Left lung (tissue), 10 donors: Measurements from ENCODE around the gene LRP5. TPM values are rescaled to one million over a fixed set of nuclear protein-coding genes. Genes with fewer than 3 reads are reported as not detected.

Experiments
- ATAC-seq: fragments of 200-7000 bp; cut with Tn5 transposase; one replicate; pipeline ENCODE4 v1.9.1; 2020; ENCODE audit warnings: moderate library complexity
- DNase-seq, 4 donors: peaks; one replicate each; pipeline ENCODE4 v3.0.0-alpha.2; 2013 to 2020
- H3K27ac ChIP-seq, 2 donors: fragments of 200-600 bp; sonication (generic) in 1 of 2; one replicate each; pipeline versions ENCODE4 v1.5.0 to v1.8.0; 2020 to 2021
- H3K27me3 ChIP-seq, 2 donors: fragments of 200-600 bp; sonication (generic) in 1 of 2; one replicate each; pipeline versions ENCODE4 v1.5.0 to v1.8.0; 2020 to 2021
- H3K36me3 ChIP-seq, 2 donors: fragments of 200-600 bp; sonication (generic) in 1 of 2; one replicate each; pipeline versions ENCODE4 v1.5.0 to v1.8.0; 2020 to 2021
- H3K4me1 ChIP-seq, 2 donors: fragments of 200-600 bp; one replicate each; pipeline ENCODE4 v1.8.0; 2021
- H3K4me3 ChIP-seq, 2 donors: fragments of 200-600 bp; sonication (generic) in 1 of 2; one replicate each; pipeline versions ENCODE4 v1.5.0 to v1.8.0; 2020 to 2021; ENCODE audit warnings: mild to moderate bottlenecking in 1 of 2
- H3K9me3 ChIP-seq, 2 donors: fragments of 200-600 bp; sonication (generic) in 1 of 2; one replicate each; pipeline versions ENCODE4 v1.5.0 to v1.8.0; 2020 to 2021
- CTCF ChIP-seq, 2 donors: fragments of 200-600 bp; sonication (generic) in 1 of 2; IDR thresholded peaks; one replicate each; pipeline versions ENCODE4 v1.5.0 to v1.8.0; 2021; ENCODE audit warnings: antibody characterized with exemption in 2 of 2
- intact Hi-C, 2 donors: fragments of 100-400 bp; cut with DNase I; formaldehyde crosslinking; loops; one replicate each; pipeline versions ENCODE4 v1.11.2 to v1.14.2; 2022
- polyA plus RNA-seq, 6 donors: library from polyadenylated mRNA; unstranded; fragments of 120-200 nt; gene quantifications; one replicate each; pipeline ENCODE4 v1.2.1, GENCODE V29; 2013; ENCODE audit not compliant: insufficient read length in 6 of 6
- total RNA-seq, 2 donors: library from RNA; stranded (reverse); fragmentation: NEBNext Ultra II Directional; extraction: Animal tissue kit (Norgen Biotek cat#: 25700); gene quantifications; one replicate each; pipeline ENCODE4 v1.2.1, GENCODE V29; 2021
- donor health status: DM: no; HTN: yes; CAD: no.
- donor health status: DM: no; HTN: no; CAD: no.

Gene LRP5
- total and polyA plus RNA-seq, 8 donors = 48.9 to 71.9 (median 57.4) TPM

- peaks cover 25 to 48% of the 10 kb centered on the region in 2 donors for H3K4me1 ChIP-seq
- intact Hi-C loops = loop anchor here in 1 of 2 donors (5.0 to 10.0 kb wide), 2 partner anchors 69 to 122 kb away; partner anchors contain the start of gene LRP5
These were observed 71.6 kb downstream of the LRP5 start for GRCh38 chr11:68383976-68384501.

GRCh38 chr11:68384530-68385081 lies 72.2 kb downstream of the LRP5 start:
- peak in 1 of 4 donors; percentile 57 for DNase-seq
- TF ChIP-seq CTCF (IDR thresholded peaks at IDR 0.05) = no peak
- peaks cover 20 to 43% of the 10 kb centered on the region in 2 donors for H3K4me1 ChIP-seq
- no peak overlapping the region for H3K27ac ChIP-seq
- no peak overlapping the region for H3K4me3 ChIP-seq
- no peaks in the 10 kb centered on the region for H3K9me3 ChIP-seq
- H3K36me3 ChIP-seq = peaks cover 0 to 17% of the 10 kb centered on the region in 2 donors
- H3K27me3 ChIP-seq = no peaks in the 10 kb centered on the region
- no peak for ATAC-seq
- intact Hi-C loops = loop anchor here in 1 of 2 donors (5.0 to 10.0 kb wide), 2 partner anchors 70 to 122 kb away; partner anchors contain the start of gene LRP5

More at GRCh38 chr11:68383976-68384501, 71.6 kb downstream of the LRP5 start:
- Histone ChIP-seq H3K9me3 (no peaks in the 10 kb centered on the region), H3K36me3 (peaks cover 0 to 17% of the 10 kb centered on the region in 2 donors), H3K4me3 (no peak overlapping the region), H3K27ac (no peak overlapping the region), H3K27me3 (no peaks in the 10 kb centered on the region)
- DNase-seq (peak in 3 of 4 donors; percentile 51 to 82 (median 51)), ATAC-seq (peak; percentile 19)
- peak; percentile 87 to 89 for TF ChIP-seq CTCF (IDR thresholded peaks at IDR 0.05)

GRCh38 chr11:68385128-68385527 lies 72.7 kb downstream of the LRP5 start:
- peak in 1 of 4 donors; percentile 41 for DNase-seq
- Histone ChIP-seq H3K9me3 (no peaks in the 10 kb centered on the region), H3K4me3 (no peak overlapping the region), H3K27ac (no peak overlapping the region), H3K36me3 (peaks cover 0 to 23% of the 10 kb centered on the region in 2 donors), H3K4me1 (peaks cover 15 to 37% of the 10 kb centered on the region in 2 donors), H3K27me3 (no peaks in the 10 kb centered on the region)
- no peak for ATAC-seq
- intact Hi-C loops = loop anchor here in 1 of 2 donors (10.0 kb wide), 1 partner anchor 70 kb away; the partner anchor contains the start of gene LRP5
- no peak for TF ChIP-seq CTCF (IDR thresholded peaks at IDR 0.05)

- Histone ChIP-seq H3K4me1 (peaks cover 1 to 24% of the 10 kb centered on the region in 2 donors), H3K27ac (no peak overlapping the region), H3K36me3 (peaks cover 0 to 26% of the 10 kb centered on the region in 2 donors), H3K27me3 (no peaks in the 10 kb centered on the region), H3K4me3 (no peak overlapping the region), H3K9me3 (no peaks in the 10 kb centered on the region)
- DNase-seq = peak in 1 of 4 donors; percentile 78
- intact Hi-C loops = loop anchor here in 1 of 2 donors (10.0 kb wide), 1 partner anchor 72 kb away; the partner anchor contains the start of gene LRP5
- TF ChIP-seq CTCF (IDR thresholded peaks at IDR 0.05) = no peak
- no peak for ATAC-seq
These were observed 74.1 kb downstream of the LRP5 start for GRCh38 chr11:68386331-68386978.

GRCh38 chr11:68387840-68388239 lies 75.4 kb downstream of the LRP5 start:
- peaks cover 0 to 26% of the 10 kb centered on the region in 2 donors for H3K36me3 ChIP-seq

More at GRCh38 chr11:68387840-68388239, 75.4 kb downstream of the LRP5 start:
- Histone ChIP-seq H3K27me3 (no peaks in the 10 kb centered on the region), H3K4me1 (peaks cover 0 to 12% of the 10 kb centered on the region in 2 donors), H3K9me3 (no peaks in the 10 kb centered on the region), H3K27ac (no peak overlapping the region), H3K4me3 (no peak overlapping the region)
- peak in 1 of 4 donors; percentile 67 for DNase-seq
- intact Hi-C loops = loop anchor here in 1 of 2 donors (10.0 kb wide), 1 partner anchor 73 kb away; the partner anchor contains the start of gene LRP5
- ATAC-seq = no peak
- TF ChIP-seq CTCF (IDR thresholded peaks at IDR 0.05) = no peak
